ENCODE results near the gene NF1.

Gene NF1

DNA sequence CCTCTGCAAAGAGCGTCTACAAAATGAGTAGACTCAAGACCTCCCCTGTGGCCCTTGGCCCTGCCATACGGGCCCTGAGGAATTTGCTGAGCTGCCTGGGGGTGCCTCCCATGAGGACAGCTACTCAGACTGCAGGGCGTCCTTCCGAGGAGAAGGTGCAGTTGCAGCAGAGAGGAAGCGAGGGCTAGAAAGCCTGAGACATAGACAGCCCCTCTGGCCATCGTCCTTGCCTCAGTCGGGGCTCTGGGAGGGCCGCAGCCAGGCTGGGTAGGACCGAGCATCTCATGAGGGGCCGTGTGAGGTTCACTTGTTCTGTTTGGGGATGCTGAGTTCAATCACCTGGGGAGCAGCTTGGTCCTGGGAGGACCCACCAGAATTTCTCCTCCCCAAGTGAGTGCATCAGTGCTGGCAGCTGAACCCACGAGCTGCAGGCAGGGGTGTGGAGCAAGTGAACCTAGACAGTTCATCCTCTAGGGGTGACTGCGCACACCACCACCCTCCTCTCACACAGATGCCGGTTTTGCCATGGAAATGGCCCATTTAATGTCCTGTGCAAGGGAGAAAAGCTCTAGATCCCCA lies 317.0 kb downstream of the NF1 start:
- DNase-seq (ENCODE audit: extremely low read depth, low read depth): no peak
- TF ChIP-seq, protein P1, sequence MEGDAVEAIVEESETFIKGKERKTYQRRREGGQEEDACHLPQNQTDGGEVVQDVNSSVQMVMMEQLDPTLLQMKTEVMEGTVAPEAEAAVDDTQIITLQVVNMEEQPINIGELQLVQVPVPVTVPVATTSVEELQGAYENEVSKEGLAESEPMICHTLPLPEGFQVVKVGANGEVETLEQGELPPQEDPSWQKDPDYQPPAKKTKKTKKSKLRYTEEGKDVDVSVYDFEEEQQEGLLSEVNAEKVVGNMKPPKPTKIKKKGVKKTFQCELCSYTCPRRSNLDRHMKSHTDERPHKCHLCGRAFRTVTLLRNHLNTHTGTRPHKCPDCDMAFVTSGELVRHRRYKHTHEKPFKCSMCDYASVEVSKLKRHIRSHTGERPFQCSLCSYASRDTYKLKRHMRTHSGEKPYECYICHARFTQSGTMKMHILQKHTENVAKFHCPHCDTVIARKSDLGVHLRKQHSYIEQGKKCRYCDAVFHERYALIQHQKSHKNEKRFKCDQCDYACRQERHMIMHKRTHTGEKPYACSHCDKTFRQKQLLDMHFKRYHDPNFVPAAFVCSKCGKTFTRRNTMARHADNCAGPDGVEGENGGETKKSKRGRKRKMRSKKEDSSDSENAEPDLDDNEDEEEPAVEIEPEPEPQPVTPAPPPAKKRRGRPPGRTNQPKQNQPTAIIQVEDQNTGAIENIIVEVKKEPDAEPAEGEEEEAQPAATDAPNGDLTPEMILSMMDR (IDR thresholded peaks at IDR 0.05; ENCODE audit: low read depth, low read length): no peak

DNA sequence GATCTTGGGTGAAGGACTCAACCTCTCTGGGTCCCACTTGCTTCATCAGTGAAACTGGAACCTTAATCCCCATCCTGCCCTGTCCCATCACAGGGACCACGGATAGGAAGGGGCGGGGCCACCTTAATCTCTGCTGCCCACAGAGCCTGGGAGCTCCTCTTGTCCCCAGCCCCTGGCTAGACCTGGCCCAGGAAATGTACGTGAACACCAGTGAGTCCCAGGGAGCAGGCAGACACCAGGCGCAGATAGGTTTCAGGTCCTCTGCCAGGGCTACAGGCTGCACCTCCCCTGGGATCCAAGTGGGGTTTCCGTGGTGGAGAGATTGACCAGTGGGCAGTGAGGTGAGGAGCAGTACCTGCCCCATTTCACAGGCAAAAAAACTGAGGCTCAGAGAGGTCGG lies 317.7 kb downstream of the NF1 start:
- DNase-seq (ENCODE audit: extremely low read depth, low read depth): no peak
- TF ChIP-seq, protein P1 (IDR thresholded peaks at IDR 0.05; ENCODE audit: low read depth, low read length): no peak

DNA sequence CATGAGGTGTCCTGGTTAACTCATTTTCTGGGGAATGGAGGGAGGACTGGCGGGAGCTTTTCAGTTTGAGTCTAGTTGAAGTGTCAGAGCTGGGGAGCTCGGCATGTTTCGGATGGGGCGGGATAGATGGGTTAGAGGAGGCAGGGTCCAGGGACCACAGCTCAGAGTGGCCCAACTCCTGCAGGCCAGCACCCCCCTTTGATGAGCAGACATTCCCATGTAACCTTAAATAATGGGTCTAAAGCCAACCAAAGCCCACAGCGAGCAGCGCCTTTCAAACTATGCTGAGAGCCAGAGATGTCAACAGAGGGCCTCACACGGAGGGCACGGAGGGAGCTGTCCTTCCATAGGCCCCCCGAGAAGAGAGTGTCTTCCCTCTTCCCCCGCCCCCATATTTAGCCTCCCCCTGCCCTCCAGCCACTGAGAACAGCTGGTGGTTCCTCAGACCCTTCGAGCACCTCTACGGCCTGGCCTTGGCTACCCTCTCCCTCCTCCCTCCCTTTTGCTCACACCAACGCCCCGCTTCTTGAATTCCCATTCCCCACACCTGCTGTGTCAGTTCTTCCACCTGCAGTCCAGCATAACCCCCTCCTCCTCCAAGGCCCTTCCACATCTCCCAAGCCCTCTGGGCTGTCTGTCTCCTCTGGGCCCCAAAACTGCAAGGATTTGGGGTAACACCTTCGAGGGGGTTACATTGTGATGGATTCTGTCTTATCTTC lies 318.5 kb downstream of the NF1 start:
- TF ChIP-seq, protein P1 (IDR thresholded peaks at IDR 0.05; ENCODE audit: low read depth, low read length): no peak
- no peak for DNase-seq (ENCODE audit: extremely low read depth, low read depth)

DNA sequence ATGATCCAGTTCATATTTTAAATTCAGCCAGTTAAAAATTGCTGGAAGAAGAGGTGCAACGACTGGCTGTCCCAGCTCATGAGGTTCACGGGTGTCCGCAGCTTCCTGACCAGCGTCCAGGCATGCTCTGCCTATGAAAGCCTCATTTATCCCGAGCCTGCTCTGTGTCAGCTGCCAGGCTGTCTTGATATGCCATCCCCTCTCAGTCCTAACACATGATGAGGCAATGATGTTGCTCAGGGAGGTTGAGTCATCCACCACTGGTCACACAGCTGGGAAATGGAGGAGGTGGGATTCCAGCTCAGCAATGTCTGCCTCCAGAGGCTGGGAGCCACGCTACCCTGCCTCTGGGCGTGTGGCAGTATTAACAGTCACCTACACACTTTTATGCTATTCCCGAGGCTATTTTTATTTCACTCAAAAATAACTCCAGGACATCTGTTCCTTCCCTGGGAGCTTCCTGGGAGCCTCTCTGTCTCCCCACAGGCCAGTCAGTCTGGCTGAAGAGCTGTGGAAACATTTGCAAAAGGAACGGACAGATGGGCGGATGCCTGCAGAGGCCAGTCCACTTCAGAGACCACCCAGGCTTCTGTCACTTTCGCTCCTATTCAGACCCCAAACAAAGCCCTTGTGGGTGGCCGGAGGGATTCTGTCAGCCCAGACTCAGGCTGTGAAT lies 319.2 kb downstream of the NF1 start:
- DNase-seq (ENCODE audit: extremely low read depth, low read depth): no peak
- TF ChIP-seq, protein P1 (IDR thresholded peaks at IDR 0.05; ENCODE audit: low read depth, low read length): no peak

DNA sequence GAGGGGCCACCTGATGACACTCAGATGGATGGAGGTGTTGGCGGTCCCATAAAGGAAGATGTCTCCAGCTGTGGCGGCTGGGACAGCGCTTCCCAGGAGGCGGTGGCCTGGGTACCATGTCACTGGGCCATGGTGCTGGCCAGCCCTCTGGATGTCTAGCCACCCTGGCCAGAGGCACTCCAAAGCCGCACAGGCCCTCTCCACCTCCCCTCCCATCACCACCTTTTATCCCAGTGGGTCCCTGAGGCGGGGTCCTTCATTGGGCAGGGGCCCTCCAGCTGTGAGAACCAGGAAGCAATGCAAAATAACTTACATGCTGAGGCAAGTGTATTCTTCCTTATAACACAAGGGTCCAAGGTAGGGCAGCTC lies 319.8 kb downstream of the NF1 start:
- DNase-seq (ENCODE audit: extremely low read depth, low read depth): no peak
- TF ChIP-seq, protein P1 (IDR thresholded peaks at IDR 0.05; ENCODE audit: low read depth, low read length): no peak

DNA sequence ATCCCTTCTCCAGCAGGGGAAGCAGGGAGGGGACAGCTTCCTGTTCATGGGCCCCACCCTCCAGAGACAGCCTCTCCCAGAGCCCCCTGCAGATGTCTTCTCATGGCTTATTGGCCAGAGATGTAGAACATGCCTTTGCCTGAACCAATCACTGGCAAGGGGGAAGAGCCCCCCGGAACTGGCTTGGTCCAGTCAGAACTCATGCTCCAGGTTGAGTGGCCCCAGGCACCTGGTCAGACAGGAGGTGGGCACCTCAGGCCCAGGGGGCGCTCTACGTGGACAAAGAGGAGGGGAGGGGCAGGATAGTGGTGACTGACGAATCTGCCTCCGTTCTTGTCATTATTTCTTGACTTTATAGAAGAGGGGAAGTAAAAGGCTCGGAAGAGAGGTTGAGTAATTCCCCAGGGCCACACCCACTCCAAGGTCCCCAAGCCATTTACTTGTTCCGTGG lies 320.3 kb downstream of the NF1 start:
- TF ChIP-seq, protein P1 (IDR thresholded peaks at IDR 0.05; ENCODE audit: low read depth, low read length): no peak
- DNase-seq (ENCODE audit: extremely low read depth, low read depth): no peak

Measured in AG09319 (cell line).